ENCODE data around the gene PRM2. TPM values are rescaled to one million over a fixed set of nuclear protein-coding genes. Genes with fewer than 3 reads are reported as not detected.

The PRM2 gene
- total RNA-seq, 4 donors from 2014 or later = not detected

DNA sequence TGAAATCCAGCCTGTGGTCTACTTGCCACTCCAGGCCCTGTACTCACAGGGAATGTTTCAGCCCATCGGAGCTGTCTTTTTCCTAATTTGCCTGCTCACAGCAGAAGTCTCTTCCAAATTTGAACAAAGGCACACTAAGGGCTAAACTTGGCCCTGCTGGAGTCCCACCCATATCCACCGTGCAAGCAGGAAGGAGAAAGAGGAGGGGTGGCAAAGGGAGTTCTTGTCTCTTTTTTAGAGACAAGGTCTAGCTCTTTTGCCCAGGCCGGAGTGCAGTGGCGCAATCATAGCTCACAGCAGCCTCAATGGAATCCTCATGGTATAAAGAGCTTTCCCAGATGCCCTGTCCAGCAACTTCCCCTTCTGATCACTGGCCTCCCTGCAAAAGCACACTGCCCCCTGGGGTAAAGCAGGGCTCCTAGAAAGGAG is 7.6 kb upstream of the PRM2 start:
- DNase-seq (ENCODE audit: low spot score) (no peak), ATAC-seq (ENCODE audit: low FRiP score) (no peak)
- TF ChIP-seq, protein P1, sequence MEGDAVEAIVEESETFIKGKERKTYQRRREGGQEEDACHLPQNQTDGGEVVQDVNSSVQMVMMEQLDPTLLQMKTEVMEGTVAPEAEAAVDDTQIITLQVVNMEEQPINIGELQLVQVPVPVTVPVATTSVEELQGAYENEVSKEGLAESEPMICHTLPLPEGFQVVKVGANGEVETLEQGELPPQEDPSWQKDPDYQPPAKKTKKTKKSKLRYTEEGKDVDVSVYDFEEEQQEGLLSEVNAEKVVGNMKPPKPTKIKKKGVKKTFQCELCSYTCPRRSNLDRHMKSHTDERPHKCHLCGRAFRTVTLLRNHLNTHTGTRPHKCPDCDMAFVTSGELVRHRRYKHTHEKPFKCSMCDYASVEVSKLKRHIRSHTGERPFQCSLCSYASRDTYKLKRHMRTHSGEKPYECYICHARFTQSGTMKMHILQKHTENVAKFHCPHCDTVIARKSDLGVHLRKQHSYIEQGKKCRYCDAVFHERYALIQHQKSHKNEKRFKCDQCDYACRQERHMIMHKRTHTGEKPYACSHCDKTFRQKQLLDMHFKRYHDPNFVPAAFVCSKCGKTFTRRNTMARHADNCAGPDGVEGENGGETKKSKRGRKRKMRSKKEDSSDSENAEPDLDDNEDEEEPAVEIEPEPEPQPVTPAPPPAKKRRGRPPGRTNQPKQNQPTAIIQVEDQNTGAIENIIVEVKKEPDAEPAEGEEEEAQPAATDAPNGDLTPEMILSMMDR (IDR thresholded peaks at IDR 0.05) = no peak

DNA sequence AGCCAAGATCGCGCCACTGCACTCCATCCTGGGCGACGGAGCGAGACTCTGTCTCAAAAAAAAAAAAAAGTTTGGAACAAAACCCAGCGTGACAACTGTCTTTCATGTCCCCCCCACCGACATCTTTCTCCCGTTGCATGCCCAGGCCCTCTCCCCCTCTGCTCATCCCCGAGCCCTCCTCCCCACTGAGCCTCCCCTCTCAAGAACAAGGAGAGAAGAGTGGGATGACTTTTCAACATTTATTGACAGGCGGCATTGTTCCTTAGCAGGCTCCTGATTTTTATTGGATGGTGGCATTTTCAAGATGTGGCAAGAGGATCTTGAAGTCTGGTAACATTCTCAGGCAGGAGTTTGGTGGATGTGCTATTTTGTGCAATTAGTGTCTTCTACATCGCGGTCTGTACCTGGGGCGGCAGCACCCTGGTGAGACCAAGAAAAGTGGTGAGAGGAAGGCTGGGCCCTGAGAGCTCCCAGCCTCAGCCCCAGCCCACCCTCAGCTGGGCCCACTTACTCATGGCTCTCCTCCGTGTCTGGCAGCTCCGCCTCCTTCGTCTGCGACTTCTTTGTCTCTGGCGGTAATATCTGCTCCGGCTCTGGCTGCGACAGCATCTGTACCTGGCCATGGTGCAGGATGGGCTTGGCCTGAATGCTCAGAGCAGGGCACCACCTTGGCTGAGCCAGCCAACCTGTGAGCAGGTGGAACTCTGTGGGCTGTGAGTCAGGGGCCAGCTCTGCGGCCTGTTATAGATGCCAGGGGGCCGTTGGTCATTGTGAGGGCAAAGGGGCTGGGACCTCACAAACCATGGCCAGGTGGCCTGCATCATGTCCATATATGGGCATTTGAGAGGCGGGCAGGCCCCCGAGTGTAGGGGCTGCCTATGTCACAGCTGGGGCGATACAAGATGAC is 4.6 kb upstream of the PRM2 start, which contains the start of gene PRM1:
TSS of gene PRM1 (minus strand) at position 715 of the 907 bp plus-strand sequence. CDS start at position 623, 92 bp downstream.
- TF ChIP-seq, protein P1 (IDR thresholded peaks at IDR 0.05) = no peak
- ATAC-seq (ENCODE audit: low FRiP score) (no peak), DNase-seq (ENCODE audit: low spot score) (no peak)

DNA sequence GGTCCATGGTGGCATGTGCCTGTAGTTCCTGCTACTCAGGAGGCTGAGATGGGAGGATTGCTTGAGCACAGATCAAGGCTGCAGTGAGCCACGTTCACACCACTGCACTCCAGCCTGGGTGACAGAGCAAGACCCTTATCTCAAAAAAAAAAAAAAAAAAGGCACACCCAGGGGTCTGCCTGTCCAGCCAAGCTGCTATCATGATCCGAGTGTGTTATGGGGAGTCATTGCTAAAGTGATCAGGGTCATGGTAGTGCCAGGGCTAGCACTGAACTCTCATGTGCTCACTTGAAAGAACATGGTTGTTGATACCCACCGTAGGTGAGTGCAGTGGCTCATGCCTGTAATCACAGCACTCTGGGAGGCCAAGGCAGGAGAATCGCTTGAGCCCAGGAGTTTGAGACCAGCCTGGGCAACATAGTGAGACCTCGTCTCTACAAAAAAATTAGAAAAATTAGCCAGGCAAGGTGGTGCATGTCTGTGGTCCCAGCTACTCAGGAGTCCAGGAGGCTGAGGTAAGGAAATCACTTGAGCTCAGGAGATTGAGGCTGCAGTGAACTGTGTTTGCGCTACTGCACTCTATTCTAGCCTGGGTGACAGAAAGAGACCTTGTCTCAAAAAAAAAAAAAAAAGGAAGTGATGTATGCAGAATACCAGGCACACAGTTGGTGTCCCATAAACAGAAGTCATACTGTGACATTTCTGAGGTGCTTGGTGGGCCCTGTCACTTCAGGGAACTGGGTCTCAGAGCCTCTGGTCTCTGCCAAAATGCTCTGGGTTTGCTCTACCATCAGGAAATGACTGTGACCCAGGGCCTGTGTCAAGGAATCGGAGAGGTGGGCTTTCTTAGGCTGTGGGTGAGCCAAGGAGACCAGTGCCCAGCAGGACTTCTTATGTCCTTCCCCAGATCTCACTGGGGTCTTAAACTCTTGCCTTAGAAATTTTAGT is 2.7 kb upstream of the PRM2 start:
- TF ChIP-seq, protein P1 (IDR thresholded peaks at IDR 0.05) = no peak
- DNase-seq (ENCODE audit: low spot score) (no peak), ATAC-seq (ENCODE audit: low FRiP score) (no peak)

DNA sequence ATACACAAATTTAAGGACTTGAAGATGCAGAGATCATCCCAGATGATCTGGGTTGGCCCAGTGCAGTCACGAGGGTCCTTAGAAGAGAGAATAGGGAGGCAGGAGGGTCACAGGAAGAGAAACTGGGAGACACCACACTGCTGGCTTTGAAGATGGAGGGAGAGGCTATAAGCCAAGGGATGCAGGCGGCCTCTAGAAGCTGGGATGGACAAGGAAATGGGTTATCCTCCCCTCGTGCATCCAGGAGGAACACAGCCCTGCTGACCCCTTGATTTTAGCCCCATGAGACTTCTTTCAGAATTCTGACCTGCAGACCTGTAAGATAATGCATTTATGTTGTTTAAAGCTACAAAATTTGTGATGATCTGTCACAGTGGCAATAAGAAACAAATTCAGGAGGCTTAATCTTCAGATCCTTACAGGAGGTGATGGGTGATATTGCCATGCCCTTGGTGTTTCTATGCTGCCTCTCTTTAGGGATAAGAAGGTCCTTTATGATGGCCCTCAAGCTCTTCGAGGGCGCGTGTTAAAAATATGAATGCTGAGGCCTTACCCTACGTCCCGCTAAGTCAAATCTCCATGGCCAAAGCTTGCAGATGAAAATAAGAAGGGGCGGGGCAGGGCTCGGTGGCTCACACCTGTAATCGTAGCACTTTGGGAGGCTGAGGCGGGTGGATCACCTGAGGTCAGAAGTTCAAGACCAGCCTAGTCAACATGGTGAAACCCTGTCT is 1.5 kb upstream of the PRM2 start:
- TF ChIP-seq, protein P1 (IDR thresholded peaks at IDR 0.05) = no peak
- DNase-seq (ENCODE audit: low spot score) (no peak), ATAC-seq (ENCODE audit: low FRiP score) (no peak)

DNA sequence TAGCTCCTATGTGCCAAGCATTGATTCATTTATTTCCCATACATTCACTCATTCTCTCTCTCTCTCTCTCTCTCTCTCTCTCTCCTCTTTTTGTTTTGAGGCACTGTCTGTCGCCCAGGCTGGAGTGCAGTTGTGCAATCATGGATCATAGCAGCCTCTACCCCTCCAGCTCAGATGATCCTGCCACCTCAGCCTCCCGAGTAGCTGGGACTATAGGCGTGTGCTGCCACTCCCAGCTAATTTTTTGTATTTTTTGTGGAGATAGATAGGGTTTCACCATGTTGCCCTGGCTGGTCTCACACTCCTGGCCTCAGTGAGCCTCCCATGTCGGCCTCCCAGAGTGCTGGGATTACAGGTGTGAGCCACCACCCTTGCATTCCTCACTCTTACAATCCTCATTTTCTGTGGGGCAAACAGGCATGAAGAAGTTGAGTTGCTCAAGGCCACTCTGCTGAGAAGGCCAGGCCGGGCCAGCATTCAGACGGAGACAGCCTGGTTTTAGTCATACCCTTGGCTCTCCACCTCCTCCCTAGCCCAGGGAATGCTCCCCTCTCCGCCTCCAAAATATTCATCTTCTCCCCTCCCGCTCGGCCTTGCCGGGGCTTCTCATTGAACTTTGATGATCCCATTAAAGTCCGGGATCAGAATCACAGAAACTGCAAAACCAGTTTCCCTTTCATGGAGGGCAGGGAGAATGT is 765 bp upstream of the PRM2 start:
- DNase-seq (ENCODE audit: low spot score) (no peak), ATAC-seq (ENCODE audit: low FRiP score) (no peak)

More for the DNA sequence above, 765 bp upstream of the PRM2 start:
- TF ChIP-seq, protein P1 (IDR thresholded peaks at IDR 0.05) = no peak

Data from omental fat pad (tissue), 4 donors.